ENCODE data around the gene BANP.
"Not testable (repeated sequence)": the region's sequence is repeated elsewhere in the genome, so short reads cannot be mapped to it uniquely, and the experiment has no call there.

The BANP gene

DNA sequence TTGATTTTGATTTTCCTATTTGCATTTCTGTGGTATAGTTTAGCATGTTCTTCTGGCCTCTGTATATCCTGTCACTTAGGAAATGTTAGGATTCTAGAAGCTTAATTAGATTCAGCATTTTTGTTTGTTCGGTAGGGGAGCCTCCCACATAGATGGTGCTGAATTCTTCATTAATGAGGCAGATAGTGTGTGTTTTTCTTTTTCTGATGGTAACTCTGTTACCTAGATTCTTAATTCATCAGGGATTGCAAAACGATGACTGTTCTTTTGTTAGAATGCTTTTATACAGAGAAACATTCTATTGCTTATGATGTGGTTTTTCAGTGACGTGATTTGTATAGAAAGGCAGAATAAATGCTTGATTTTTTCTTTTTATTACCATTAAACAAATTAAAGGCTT lies 19.0 kb downstream of the BANP start:
- H2AFZ ChIP-seq (ENCODE audit: low read length, unreplicated experiment), result no peak overlapping the region
- no peak overlapping the region for H3K4me3 ChIP-seq (ENCODE audit: low read depth, low read length)
- peak overlapping the region; percentile 60 for H3K27ac ChIP-seq (ENCODE audit: low read depth, low read length)
- H3K36me3 ChIP-seq (ENCODE audit: insufficient read depth, low read length), result peaks cover 13% of the 10 kb centered on the region; the same call in 1 of the 2 replicates
- H3K4me1 ChIP-seq (ENCODE audit: control insufficient read depth, insufficient read depth, low read length, unreplicated experiment), result peaks cover 20% of the 10 kb centered on the region
- peaks cover 61% of the 10 kb centered on the region for H3K79me2 ChIP-seq (ENCODE audit: control insufficient read depth, insufficient read depth, low read length, unreplicated experiment)
- no peaks in the 10 kb centered on the region for H3K27me3 ChIP-seq (ENCODE audit: insufficient read depth, low read length)

DNA sequence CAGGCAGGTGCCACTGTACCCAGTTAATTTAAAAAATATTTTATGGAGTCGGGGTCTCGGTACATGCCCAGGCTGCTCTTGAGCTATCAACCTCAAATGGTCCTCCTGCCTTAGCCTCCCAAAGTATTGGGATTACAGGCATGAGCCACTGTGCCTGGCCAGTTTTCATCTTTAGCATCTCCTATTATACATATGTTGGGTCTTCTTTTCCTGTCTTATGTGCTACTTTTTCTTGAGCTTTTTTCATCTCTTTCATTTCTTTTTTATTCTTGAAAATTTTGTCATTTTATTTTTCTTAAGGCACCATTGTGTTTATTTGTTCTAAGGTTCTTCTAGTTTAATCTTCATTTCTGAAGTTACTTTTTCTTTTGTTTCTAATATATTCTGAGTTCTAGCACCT lies 20.7 kb downstream of the BANP start:
- H3K4me1 ChIP-seq (ENCODE audit: control insufficient read depth, insufficient read depth, low read length, unreplicated experiment), result peaks cover 10% of the 10 kb centered on the region
- no peak overlapping the region for H3K27ac ChIP-seq (ENCODE audit: low read depth, low read length)
- no peaks in the 10 kb centered on the region for H3K27me3 ChIP-seq (ENCODE audit: insufficient read depth, low read length)
- H3K79me2 ChIP-seq (ENCODE audit: control insufficient read depth, insufficient read depth, low read length, unreplicated experiment), result peaks cover 50% of the 10 kb centered on the region
- H3K36me3 ChIP-seq (ENCODE audit: insufficient read depth, low read length), result peaks cover 13% of the 10 kb centered on the region; the same call in 1 of the 2 replicates
- no peak overlapping the region for H2AFZ ChIP-seq (ENCODE audit: low read length, unreplicated experiment)
- no peak overlapping the region for H3K4me3 ChIP-seq (ENCODE audit: low read depth, low read length)

DNA sequence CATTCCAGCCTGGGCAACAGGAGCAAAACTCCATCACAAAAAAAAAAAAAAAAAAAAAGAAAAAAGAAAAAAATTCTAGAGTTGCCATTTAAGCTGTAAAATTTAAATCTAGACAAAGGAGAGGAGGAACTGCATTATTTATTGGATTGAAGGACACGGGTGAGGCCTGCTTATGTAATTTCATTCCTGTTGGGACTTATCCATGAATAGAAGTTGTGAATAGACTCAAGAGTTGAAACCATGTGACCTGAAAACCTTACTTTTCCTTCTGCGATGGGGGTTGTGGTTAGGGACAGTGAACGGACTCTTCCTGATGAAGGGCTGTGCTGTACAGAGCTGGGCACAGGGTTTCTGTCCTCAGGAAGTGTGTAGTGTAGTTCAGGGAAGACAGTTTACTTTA lies 22.5 kb downstream of the BANP start:
- H3K4me3 ChIP-seq (ENCODE audit: low read depth, low read length), result no peak overlapping the region
- H3K27me3 ChIP-seq (ENCODE audit: insufficient read depth, low read length), result no peaks in the 10 kb centered on the region
- peaks cover 42% of the 10 kb centered on the region for H3K79me2 ChIP-seq (ENCODE audit: control insufficient read depth, insufficient read depth, low read length, unreplicated experiment)
- peaks cover 8% of the 10 kb centered on the region for H3K4me1 ChIP-seq (ENCODE audit: control insufficient read depth, insufficient read depth, low read length, unreplicated experiment)
- no peak overlapping the region for H3K27ac ChIP-seq (ENCODE audit: low read depth, low read length)
- H3K36me3 ChIP-seq (ENCODE audit: insufficient read depth, low read length), result peaks cover 13% of the 10 kb centered on the region; the same call in 1 of the 2 replicates
- no peak overlapping the region for H2AFZ ChIP-seq (ENCODE audit: low read length, unreplicated experiment)

- Histone ChIP-seq H3K27ac (ENCODE audit: low read depth, low read length) (no peak overlapping the region), H3K27me3 (ENCODE audit: insufficient read depth, low read length) (no peaks in the 10 kb centered on the region), H2AFZ (ENCODE audit: low read length, unreplicated experiment) (no peak overlapping the region), H3K4me3 (ENCODE audit: low read depth, low read length) (no peak overlapping the region), H3K36me3 (ENCODE audit: insufficient read depth, low read length) (peaks cover 13% of the 10 kb centered on the region; the same call in 1 of the 2 replicates), H3K79me2 (ENCODE audit: control insufficient read depth, insufficient read depth, low read length, unreplicated experiment) (peaks cover 37% of the 10 kb centered on the region), H3K4me1 (ENCODE audit: control insufficient read depth, insufficient read depth, low read length, unreplicated experiment) (peaks cover 4% of the 10 kb centered on the region)
Observed at GRCh38 chr16:87974178-87974577, 22.9 kb downstream of the BANP start.

DNA sequence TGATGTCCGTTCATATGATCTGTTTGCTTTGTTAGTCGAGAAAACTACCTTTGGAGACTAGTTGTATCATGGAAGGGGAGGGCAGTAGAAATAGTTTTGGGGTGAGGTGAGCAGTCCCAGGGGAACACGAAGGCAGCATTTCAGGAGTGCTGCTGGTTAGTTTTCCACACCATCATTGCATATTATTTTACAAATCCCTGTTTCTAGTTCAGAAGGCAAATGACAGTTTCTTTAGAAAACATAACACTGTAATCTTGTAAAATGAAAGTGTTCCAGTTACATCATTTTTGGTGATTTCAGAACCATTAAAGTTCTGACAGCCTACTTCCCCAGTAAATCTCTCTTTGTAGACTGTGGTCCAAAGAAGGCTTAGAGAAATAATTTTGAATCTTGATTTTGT lies 25.4 kb downstream of the BANP start:
- Histone ChIP-seq H3K27me3 (ENCODE audit: insufficient read depth, low read length) (no peaks in the 10 kb centered on the region), H3K4me3 (ENCODE audit: low read depth, low read length) (peak overlapping the region; percentile 46), H3K27ac (ENCODE audit: low read depth, low read length) (peak overlapping the region; percentile 60), H3K36me3 (ENCODE audit: insufficient read depth, low read length) (peaks cover 5% of the 10 kb centered on the region; the same call in 1 of the 2 replicates), H2AFZ (ENCODE audit: low read length, unreplicated experiment) (no peak overlapping the region), H3K79me2 (ENCODE audit: control insufficient read depth, insufficient read depth, low read length, unreplicated experiment) (peaks cover 27% of the 10 kb centered on the region), H3K4me1 (ENCODE audit: control insufficient read depth, insufficient read depth, low read length, unreplicated experiment) (no peaks in the 10 kb centered on the region)

GRCh38 chr16:87978127-87978526 lies 26.9 kb downstream of the BANP start:
- peaks cover 14% of the 10 kb centered on the region for H3K79me2 ChIP-seq (ENCODE audit: control insufficient read depth, insufficient read depth, low read length, unreplicated experiment)
- no peaks in the 10 kb centered on the region for H3K27me3 ChIP-seq (ENCODE audit: insufficient read depth, low read length)
- no peak overlapping the region for H3K4me3 ChIP-seq (ENCODE audit: low read depth, low read length)
- no peaks in the 10 kb centered on the region for H3K4me1 ChIP-seq (ENCODE audit: control insufficient read depth, insufficient read depth, low read length, unreplicated experiment)
- H3K27ac ChIP-seq (ENCODE audit: low read depth, low read length), result no peak overlapping the region
- H3K36me3 ChIP-seq (ENCODE audit: insufficient read depth, low read length), result no peaks in the 10 kb centered on the region; the same call in 1 of the 2 replicates
- no peak overlapping the region for H2AFZ ChIP-seq (ENCODE audit: low read length, unreplicated experiment)

- H3K27ac ChIP-seq (ENCODE audit: low read depth, low read length), result no peak overlapping the region
- no peaks in the 10 kb centered on the region for H3K27me3 ChIP-seq (ENCODE audit: insufficient read depth, low read length)
- no peak overlapping the region for H2AFZ ChIP-seq (ENCODE audit: low read length, unreplicated experiment)
- H3K4me1 ChIP-seq (ENCODE audit: control insufficient read depth, insufficient read depth, low read length, unreplicated experiment), result peaks cover 3% of the 10 kb centered on the region
- H3K4me3 ChIP-seq (ENCODE audit: low read depth, low read length), result no peak overlapping the region
- H3K79me2 ChIP-seq (ENCODE audit: control insufficient read depth, insufficient read depth, low read length, unreplicated experiment), result peaks cover 8% of the 10 kb centered on the region
- no peaks in the 10 kb centered on the region; the same call in 1 of the 2 replicates for H3K36me3 ChIP-seq (ENCODE audit: insufficient read depth, low read length)
Observed at GRCh38 chr16:87979352-87979751, 28.1 kb downstream of the BANP start.

DNA sequence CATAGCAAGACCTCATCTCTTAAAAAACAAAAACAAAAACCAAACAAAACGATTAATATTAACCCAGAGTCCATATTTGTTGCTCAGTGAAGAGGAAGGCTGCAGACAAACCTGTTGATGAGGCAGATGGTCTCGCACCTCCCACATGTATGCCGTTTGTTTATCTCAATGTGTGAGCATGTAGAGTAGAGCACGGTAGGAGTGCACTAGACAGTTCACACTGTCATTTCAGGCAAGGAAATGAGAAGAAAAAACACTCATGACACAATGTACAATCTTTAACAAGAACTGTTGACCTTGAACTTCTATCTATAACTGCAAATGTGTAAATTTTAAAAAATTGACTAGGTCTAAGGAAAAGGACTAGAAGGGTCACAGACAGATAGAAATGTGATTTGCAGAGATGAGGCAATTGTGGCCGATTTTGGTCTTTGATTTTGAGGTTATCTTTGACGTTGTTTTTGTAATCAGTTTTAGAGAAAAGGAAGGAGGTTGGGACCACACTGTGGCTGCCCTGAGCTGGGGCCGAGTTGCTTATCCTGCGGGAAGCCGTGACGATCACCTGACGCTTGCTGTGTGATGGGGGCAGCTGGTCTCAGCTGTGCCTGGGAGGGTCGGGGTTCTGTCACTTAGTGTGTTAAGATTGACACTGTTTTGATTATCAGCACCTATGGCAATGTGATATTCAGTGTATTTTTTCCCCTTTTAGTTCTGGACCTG lies 28.8 kb downstream of the BANP start:
- H3K36me3 ChIP-seq (ENCODE audit: insufficient read depth, low read length); H3K79me2 ChIP-seq (ENCODE audit: control insufficient read depth, insufficient read depth, low read length, unreplicated experiment); H3K4me3 ChIP-seq (ENCODE audit: low read depth, low read length); H3K27me3 ChIP-seq (ENCODE audit: insufficient read depth, low read length); H2AFZ ChIP-seq (ENCODE audit: low read length, unreplicated experiment); H3K4me1 ChIP-seq (ENCODE audit: control insufficient read depth, insufficient read depth, low read length, unreplicated experiment); H3K27ac ChIP-seq (ENCODE audit: low read depth, low read length): not testable (repeated sequence)

DNA sequence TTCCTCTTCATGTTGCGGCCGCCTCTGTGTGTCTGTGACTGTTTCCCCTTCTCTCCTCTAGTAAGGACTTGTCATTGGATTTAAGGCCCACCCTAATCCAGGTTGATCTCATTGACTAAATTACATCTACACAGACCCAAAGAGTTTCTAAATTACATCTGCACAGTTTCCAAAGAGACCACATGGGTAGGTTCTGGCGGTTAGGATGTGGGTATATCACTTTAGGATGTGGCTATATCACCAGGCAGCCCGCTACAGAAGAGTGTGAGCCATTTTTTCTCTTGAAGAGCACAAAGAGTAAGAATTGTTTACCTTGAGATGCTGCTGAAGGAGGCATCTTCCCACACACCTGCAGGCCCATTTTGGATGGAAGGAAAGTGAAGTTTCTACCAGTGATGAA lies 30.1 kb downstream of the BANP start:
- H3K79me2 ChIP-seq (ENCODE audit: control insufficient read depth, insufficient read depth, low read length, unreplicated experiment); H2AFZ ChIP-seq (ENCODE audit: low read length, unreplicated experiment); H3K27me3 ChIP-seq (ENCODE audit: insufficient read depth, low read length); H3K4me1 ChIP-seq (ENCODE audit: control insufficient read depth, insufficient read depth, low read length, unreplicated experiment); H3K4me3 ChIP-seq (ENCODE audit: low read depth, low read length); H3K27ac ChIP-seq (ENCODE audit: low read depth, low read length); H3K36me3 ChIP-seq (ENCODE audit: insufficient read depth, low read length): not testable (repeated sequence)

DNA sequence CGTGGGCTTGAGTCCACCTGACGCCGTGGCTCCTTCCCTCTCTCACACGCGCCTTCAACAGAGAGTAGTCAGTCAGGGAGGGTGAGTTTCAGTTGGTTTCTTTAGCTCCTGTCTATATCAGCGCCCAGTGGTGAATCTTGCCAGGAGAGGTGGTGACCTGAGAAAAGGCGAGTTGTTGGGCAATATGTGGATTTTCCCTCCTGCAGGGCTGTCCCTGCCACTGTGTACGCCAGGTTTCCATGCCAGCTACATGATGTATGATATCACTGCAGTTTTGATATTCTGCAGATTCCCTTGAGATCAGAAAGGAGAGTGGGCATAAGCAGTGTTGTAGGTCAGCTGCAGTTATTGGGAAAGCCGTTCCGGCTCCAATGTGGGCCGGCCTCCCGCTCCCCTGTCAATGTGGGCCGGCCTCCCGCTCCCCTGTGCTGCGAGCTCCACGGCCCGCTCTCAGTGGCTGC lies 31.4 kb downstream of the BANP start:
- no peaks in the 10 kb centered on the region; the same call in 1 of the 2 replicates for H3K36me3 ChIP-seq (ENCODE audit: insufficient read depth, low read length)
- peaks cover 2% of the 10 kb centered on the region for H3K79me2 ChIP-seq (ENCODE audit: control insufficient read depth, insufficient read depth, low read length, unreplicated experiment)
- no peaks in the 10 kb centered on the region for H3K27me3 ChIP-seq (ENCODE audit: insufficient read depth, low read length)
- no peak overlapping the region for H2AFZ ChIP-seq (ENCODE audit: low read length, unreplicated experiment)
- no peak overlapping the region for H3K27ac ChIP-seq (ENCODE audit: low read depth, low read length)
- H3K4me3 ChIP-seq (ENCODE audit: low read depth, low read length), result no peak overlapping the region
- peaks cover 11% of the 10 kb centered on the region for H3K4me1 ChIP-seq (ENCODE audit: control insufficient read depth, insufficient read depth, low read length, unreplicated experiment)

GRCh38 chr16:87983072-87983736 lies 32.0 kb downstream of the BANP start:
- H2AFZ ChIP-seq (ENCODE audit: low read length, unreplicated experiment); H3K27me3 ChIP-seq (ENCODE audit: insufficient read depth, low read length); H3K27ac ChIP-seq (ENCODE audit: low read depth, low read length); H3K36me3 ChIP-seq (ENCODE audit: insufficient read depth, low read length); H3K79me2 ChIP-seq (ENCODE audit: control insufficient read depth, insufficient read depth, low read length, unreplicated experiment); H3K4me3 ChIP-seq (ENCODE audit: low read depth, low read length): not testable (repeated sequence)
- H3K4me1 ChIP-seq (ENCODE audit: control insufficient read depth, insufficient read depth, low read length, unreplicated experiment), result peaks cover 11% of the 10 kb centered on the region
